Mucosa of rectum (tissue), 2 donors: ENCODE data around the gene MANSC1.
"Not testable (repeated sequence)": the region's sequence is repeated elsewhere in the genome, so short reads cannot be mapped to it uniquely, and the experiment has no call there.

Experiments used
- H3K27ac ChIP-seq, 2 donors: one replicate each; pipeline ENCODE4 v1.7.0; 2013; ENCODE audit warnings: inconsistent platforms in 2 of 2, low read depth in 2 of 2, low read length in 2 of 2
- H3K27me3 ChIP-seq, 2 donors: one replicate each; pipeline ENCODE4 v1.7.0; 2013; ENCODE audit warnings: low read length in 2 of 2; ENCODE audit not compliant: control insufficient read depth in 2 of 2, insufficient read depth in 2 of 2
- H3K36me3 ChIP-seq, 2 donors: one replicate each; pipeline ENCODE4 v1.7.0; 2013; ENCODE audit warnings: low read length in 2 of 2; ENCODE audit not compliant: control insufficient read depth in 2 of 2, insufficient read depth in 2 of 2
- H3K4me1 ChIP-seq, 2 donors: one replicate each; pipeline ENCODE4 v1.7.0; 2013; ENCODE audit warnings: low read length in 2 of 2, mild to moderate bottlenecking in 1 of 2; ENCODE audit not compliant: control insufficient read depth in 2 of 2, insufficient read depth in 2 of 2
- H3K4me3 ChIP-seq, 2 donors: one replicate each; pipeline ENCODE4 v1.7.0; 2013; ENCODE audit warnings: low read length in 2 of 2
- H3K9ac ChIP-seq, 2 donors: one replicate each; pipeline ENCODE4 v1.7.0; 2013; ENCODE audit warnings: low read length in 2 of 2, low read depth in 1 of 2, mild to moderate bottlenecking in 1 of 2
- H3K9me3 ChIP-seq, 2 donors: one replicate each; pipeline ENCODE4 v1.7.0; 2013; ENCODE audit warnings: low read length in 2 of 2; ENCODE audit not compliant: control insufficient read depth in 2 of 2
- donor health status: healthy.
- donor health status: Normal muscosa, but diverticular disease.

The MANSC1 gene

GRCh38 chr12:12327802-12328201, 22.2 kb downstream of the MANSC1 start:
- H3K36me3 ChIP-seq: peaks cover 5 to 11% of the 10 kb centered on the region in 2 donors
- H3K4me3 ChIP-seq: no peak overlapping the region
- H3K27ac ChIP-seq: no peak overlapping the region
- H3K27me3 ChIP-seq: no peaks in the 10 kb centered on the region
- H3K4me1 ChIP-seq: peaks cover 13 to 17% of the 10 kb centered on the region in 2 donors
- no peak overlapping the region for H3K9ac ChIP-seq
- H3K9me3 ChIP-seq: no peaks in the 10 kb centered on the region

GRCh38 chr12:12326262-12326661, 23.8 kb downstream of the MANSC1 start:
- Histone ChIP-seq H3K9ac (no peak overlapping the region), H3K4me3 (no peak overlapping the region), H3K27ac (no peak overlapping the region), H3K4me1 (peaks cover under 1 to 2% of the 10 kb centered on the region in 2 donors), H3K27me3 (no peaks in the 10 kb centered on the region), H3K9me3 (no peaks in the 10 kb centered on the region), H3K36me3 (peaks cover 5 to 11% of the 10 kb centered on the region in 2 donors)

DNA sequence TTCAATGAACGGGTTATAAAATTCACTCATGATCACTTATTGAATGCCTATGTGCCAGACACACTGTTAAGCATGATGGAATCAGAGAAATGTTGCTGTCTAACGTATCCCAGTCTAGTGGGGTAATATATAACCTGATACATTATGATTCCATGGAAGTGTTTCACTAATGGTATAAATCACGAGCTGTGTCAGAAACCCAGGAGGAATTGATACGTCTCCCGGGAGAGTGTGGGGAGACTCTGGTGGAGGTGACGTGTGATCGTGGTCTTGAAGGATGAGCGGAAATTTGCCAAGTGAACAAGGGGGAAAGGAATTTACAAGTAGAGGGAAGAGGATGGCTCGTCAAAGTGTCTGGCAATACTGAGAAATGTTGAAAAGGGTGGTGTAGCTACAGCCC, 26.5 kb downstream of the MANSC1 start:
- Histone ChIP-seq H3K27ac (no peak overlapping the region), H3K4me3 (no peak overlapping the region), H3K27me3 (no peaks in the 10 kb centered on the region), H3K9me3 (no peaks in the 10 kb centered on the region), H3K36me3 (no peaks in the 10 kb centered on the region), H3K9ac (no peak overlapping the region), H3K4me1 (peaks cover 7 to 11% of the 10 kb centered on the region in 2 donors)

DNA sequence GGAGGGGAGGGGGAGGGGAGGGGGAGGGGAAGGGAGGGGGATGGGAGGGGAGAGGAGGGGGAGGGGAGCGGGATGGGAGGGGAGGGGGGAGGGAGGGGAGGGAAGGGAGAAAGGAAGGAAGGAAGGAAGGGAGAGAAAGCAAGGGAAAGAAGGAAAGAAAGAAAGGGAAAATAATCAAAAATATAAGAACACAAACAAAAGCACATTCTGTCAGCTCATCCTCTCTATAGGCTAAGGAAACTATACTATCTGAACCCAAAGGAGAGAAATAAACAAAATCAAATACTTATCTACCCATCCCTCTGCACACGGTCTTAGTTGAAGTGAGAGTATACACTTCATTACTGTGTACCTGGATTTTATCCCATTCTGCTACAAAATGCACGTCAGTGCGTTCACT, 26.9 kb downstream of the MANSC1 start:
- Histone ChIP-seq H3K9me3 (no peaks in the 10 kb centered on the region), H3K27ac (no peak overlapping the region), H3K4me3 (no peak overlapping the region), H3K36me3 (no peaks in the 10 kb centered on the region), H3K4me1 (peaks cover 7 to 11% of the 10 kb centered on the region in 2 donors), H3K9ac (no peak overlapping the region), H3K27me3 (no peaks in the 10 kb centered on the region)

DNA sequence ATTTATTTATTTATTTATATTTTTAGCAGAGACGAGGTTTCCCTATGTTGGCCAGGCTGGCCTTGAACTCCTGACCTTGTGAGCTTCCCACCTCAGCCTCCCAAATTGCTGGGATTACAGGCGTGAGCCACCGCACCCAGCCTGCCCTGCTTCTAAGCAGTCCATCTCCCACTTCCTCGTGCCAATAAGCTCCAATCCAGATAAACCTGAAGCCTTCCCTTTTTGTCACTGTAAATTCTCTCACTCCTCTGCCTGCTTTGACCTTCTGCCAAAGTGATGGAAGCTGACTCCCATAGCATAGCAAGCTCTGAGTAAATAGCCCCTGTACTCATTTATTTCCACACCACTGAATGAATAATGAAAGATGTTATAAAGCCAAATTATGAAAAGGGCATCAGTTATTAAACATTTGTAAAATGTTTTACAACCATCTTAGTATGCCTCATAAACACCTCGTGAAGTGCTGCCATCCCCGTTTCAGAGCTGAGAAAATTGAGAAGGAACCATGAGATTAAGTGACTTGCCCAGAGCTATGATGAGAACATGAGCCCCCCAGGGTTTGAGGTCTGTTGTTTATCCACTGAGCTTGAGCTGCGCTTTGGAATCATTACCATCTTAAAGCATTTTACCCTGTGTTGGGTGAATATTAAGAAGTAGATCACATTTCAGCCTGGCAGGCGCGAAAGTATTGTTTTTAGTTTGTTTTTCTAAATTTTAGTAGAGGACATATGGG, 30.4 kb downstream of the MANSC1 start:
- peak overlapping the region in 1 of 2 donors; percentile 32 for H3K4me3 ChIP-seq

DNA sequence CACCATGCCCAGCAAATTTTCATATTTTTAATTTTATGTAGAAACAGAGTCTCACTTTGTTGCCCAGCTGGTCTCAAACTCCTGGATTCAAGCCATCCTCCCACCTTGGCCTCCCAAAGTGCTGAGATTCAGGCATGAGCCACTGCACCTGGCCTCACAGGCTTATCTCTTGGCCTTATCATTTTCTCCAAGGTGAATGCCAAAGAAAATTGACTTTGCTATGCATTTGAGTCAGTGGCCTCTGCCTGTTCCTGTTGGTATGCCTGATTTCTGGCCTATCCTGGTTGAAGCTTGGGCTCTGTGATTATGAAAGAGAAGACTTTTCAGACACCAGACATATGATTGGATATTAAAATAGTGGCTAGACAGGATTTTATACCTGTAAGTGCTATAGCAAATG, 34.2 kb downstream of the MANSC1 start:
- Histone ChIP-seq H3K36me3 (no peaks in the 10 kb centered on the region), H3K4me3 (no peak overlapping the region), H3K27me3 (no peaks in the 10 kb centered on the region)

More for the DNA sequence above, 30.4 kb downstream of the MANSC1 start:
- H3K36me3 ChIP-seq: no peaks in the 10 kb centered on the region
- no peaks in the 10 kb centered on the region for H3K9me3 ChIP-seq
- H3K27ac ChIP-seq: peak overlapping the region in 1 of 2 donors; percentile 27
- no peaks in the 10 kb centered on the region for H3K27me3 ChIP-seq
- H3K4me1 ChIP-seq: peaks cover 11% of the 10 kb centered on the region in 2 donors
- no peak overlapping the region for H3K9ac ChIP-seq

GRCh38 chr12:12310695-12311094, 39.3 kb downstream of the MANSC1 start:
- not testable (repeated sequence) for H3K9me3 ChIP-seq, H3K27ac ChIP-seq, H3K9ac ChIP-seq, H3K27me3 ChIP-seq, H3K36me3 ChIP-seq, H3K4me3 ChIP-seq
- peaks cover 16% of the 10 kb centered on the region in 2 donors for H3K4me1 ChIP-seq

More for the DNA sequence above, 34.2 kb downstream of the MANSC1 start:
- Histone ChIP-seq H3K4me1 (peaks cover 11 to 15% of the 10 kb centered on the region in 2 donors), H3K9ac (no peak overlapping the region), H3K9me3 (no peaks in the 10 kb centered on the region), H3K27ac (no peak overlapping the region)

- H3K27me3 ChIP-seq: no peaks in the 10 kb centered on the region
- H3K27ac ChIP-seq: no peak overlapping the region
- no peaks in the 10 kb centered on the region for H3K36me3 ChIP-seq
- no peak overlapping the region for H3K4me3 ChIP-seq
- peaks cover 12% of the 10 kb centered on the region in 2 donors for H3K4me1 ChIP-seq
- H3K9me3 ChIP-seq: no peaks in the 10 kb centered on the region
- H3K9ac ChIP-seq: no peak overlapping the region
Observed at GRCh38 chr12:12305568-12306300, 44.3 kb downstream of the MANSC1 start.

DNA sequence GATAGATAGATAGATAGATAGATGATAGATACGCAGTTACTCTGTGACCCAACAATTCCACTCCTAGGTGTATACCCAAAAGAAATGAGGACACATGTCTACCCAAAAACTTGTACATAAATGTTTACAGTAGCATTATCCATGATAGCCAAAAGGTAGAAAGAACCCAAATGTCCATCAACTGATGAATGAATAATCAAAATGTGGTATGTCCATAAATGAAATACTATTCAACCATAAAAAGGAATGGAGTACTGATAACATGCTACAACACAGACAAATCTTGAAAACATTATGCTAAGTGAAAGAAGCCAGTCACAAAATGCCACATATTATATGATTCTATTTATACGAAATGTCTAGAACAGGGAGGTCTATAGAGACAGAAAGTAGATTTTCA, 47.1 kb downstream of the MANSC1 start:
- Histone ChIP-seq H3K9ac (no peak overlapping the region), H3K4me3 (no peak overlapping the region), H3K27ac (no peak overlapping the region), H3K36me3 (no peaks in the 10 kb centered on the region), H3K9me3 (no peaks in the 10 kb centered on the region), H3K4me1 (peaks cover 0 to 2% of the 10 kb centered on the region in 2 donors), H3K27me3 (no peaks in the 10 kb centered on the region)

- Histone ChIP-seq H3K9me3 (no peaks in the 10 kb centered on the region), H3K27me3 (no peaks in the 10 kb centered on the region), H3K9ac (no peak overlapping the region), H3K27ac (no peak overlapping the region), H3K4me1 (no peaks in the 10 kb centered on the region), H3K36me3 (no peaks in the 10 kb centered on the region), H3K4me3 (no peak overlapping the region)
Observed at GRCh38 chr12:12301122-12301521, 48.9 kb downstream of the MANSC1 start.
